Measurements from ENCODE around the gene HSPB7. TPM values are rescaled to one million over a fixed set of nuclear protein-coding genes. Genes with fewer than 3 reads are reported as not detected.

HSPB7 gene
- total and polyA plus RNA-seq, 4 donors, result 0.28 to 1.4 (median 0.35) TPM

- TF ChIP-seq REST (IDR thresholded peaks at IDR 0.05), result no peak
- TF ChIP-seq EGR1 (IDR thresholded peaks at IDR 0.05; ENCODE audit: low read depth in 2 of 2), result no peak
- no peak for TF ChIP-seq NR2F2 (IDR thresholded peaks at IDR 0.05)
- TF ChIP-seq CTCF (IDR thresholded peaks at IDR 0.05; ENCODE audit: low read depth, low read length, missing input control), result no peak
- TF ChIP-seq FOXA1 (IDR thresholded peaks at IDR 0.05), result no peak
Measured at GRCh38 chr1:15966956-15967344, 50.9 kb downstream of the HSPB7 start (continued).

GRCh38 chr1:15966081-15966955 is 51.5 kb downstream of the HSPB7 start:
- no peaks in the 10 kb centered on the region for H3K27me3 ChIP-seq (ENCODE audit: control insufficient read depth in 4 of 4, insufficient read depth in 4 of 4, low read length in 3 of 4)
- peak overlapping the region in 1 of 2 donors; percentile 13 for H3K9ac ChIP-seq (ENCODE audit: low read depth in 1 of 2, low read length in 2 of 2)
- WGBS, result 74% methylated on average over 18 of the region's 18 CpGs
- no peak overlapping the region for H3K4me3 ChIP-seq (ENCODE audit: low read depth in 1 of 3, low read length in 3 of 3)
- no peaks in the 10 kb centered on the region for H3K9me3 ChIP-seq (ENCODE audit: control insufficient read depth in 4 of 4, low read length in 3 of 4)
- DNase-seq (ENCODE audit: low spot score), result no peak
- peaks cover 0 to 3% (median 0%) of the 10 kb centered on the region in 4 donors for H3K4me1 ChIP-seq (ENCODE audit: control insufficient read depth in 4 of 4, insufficient read depth in 4 of 4, low read length in 3 of 4)
- no peak overlapping the region for H3K27ac ChIP-seq (ENCODE audit: low read depth in 1 of 2, low read length in 2 of 2)
- H3K36me3 ChIP-seq (ENCODE audit: control insufficient read depth in 4 of 4, insufficient read depth in 3 of 4, low read depth in 1 of 4, low read length in 3 of 4), result peaks cover 0 to 8% (median 7%) of the 10 kb centered on the region in 4 donors
- TF ChIP-seq EGR1 (IDR thresholded peaks at IDR 0.05; ENCODE audit: low read depth in 2 of 2), result no peak
- TF ChIP-seq YY1 (IDR thresholded peaks at IDR 0.05), result no peak
- no peak for TF ChIP-seq HNF4A (conservative IDR thresholded peaks at IDR 0.05)
- TF ChIP-seq MAX (IDR thresholded peaks at IDR 0.05), result no peak
- TF ChIP-seq RAD21 (IDR thresholded peaks at IDR 0.05), result no peak
- no peak for TF ChIP-seq FOXA2 (IDR thresholded peaks at IDR 0.05)
- TF ChIP-seq HNF4G (IDR thresholded peaks at IDR 0.05), result no peak
- no peak for TF ChIP-seq SP1 (IDR thresholded peaks at IDR 0.05)
- TF ChIP-seq FOXA1 (IDR thresholded peaks at IDR 0.05), result no peak
- no peak for TF ChIP-seq GABPA (IDR thresholded peaks at IDR 0.05 in 1 of 2, conservative IDR thresholded peaks at IDR 0.05 in 1 of 2)
- no peak for TF ChIP-seq RXRA (IDR thresholded peaks at IDR 0.05)

- no peak overlapping the region for H3K9ac ChIP-seq (ENCODE audit: low read depth in 1 of 2, low read length in 2 of 2)
- no peak overlapping the region for H3K4me3 ChIP-seq (ENCODE audit: low read depth in 1 of 3, low read length in 3 of 3)
- WGBS, result 75% methylated on average over 7 of the region's 7 CpGs
- no peaks in the 10 kb centered on the region for H3K9me3 ChIP-seq (ENCODE audit: control insufficient read depth in 4 of 4, low read length in 3 of 4)
- peaks cover 0 to 8% (median 7%) of the 10 kb centered on the region in 4 donors for H3K36me3 ChIP-seq (ENCODE audit: control insufficient read depth in 4 of 4, insufficient read depth in 3 of 4, low read depth in 1 of 4, low read length in 3 of 4)
- H3K27ac ChIP-seq (ENCODE audit: low read depth in 1 of 2, low read length in 2 of 2), result no peak overlapping the region
- H3K4me1 ChIP-seq (ENCODE audit: control insufficient read depth in 4 of 4, insufficient read depth in 4 of 4, low read length in 3 of 4), result peaks cover 0 to 3% (median 0%) of the 10 kb centered on the region in 4 donors
- no peaks in the 10 kb centered on the region for H3K27me3 ChIP-seq (ENCODE audit: control insufficient read depth in 4 of 4, insufficient read depth in 4 of 4, low read length in 3 of 4)
- DNase-seq (ENCODE audit: low spot score), result no peak
- TF ChIP-seq ZBTB33 (IDR thresholded peaks at IDR 0.05) (no peak), JUND (IDR thresholded peaks at IDR 0.05) (no peak), SP1 (IDR thresholded peaks at IDR 0.05) (no peak), EGR1 (IDR thresholded peaks at IDR 0.05; ENCODE audit: low read depth in 2 of 2) (no peak), RXRA (IDR thresholded peaks at IDR 0.05) (no peak), REST (IDR thresholded peaks at IDR 0.05) (no peak)
Measured at GRCh38 chr1:15965228-15965767, 52.5 kb downstream of the HSPB7 start.
